B cell (primary cell): ENCODE data around the gene CAMTA1.

Source experiments
- CTCF ChIP-seq: fragments of 200-600 bp; IDR thresholded peaks from one replicate; pipeline ENCODE4 v1.8.0; 2022; ENCODE audit warnings: antibody characterized with exemption, mild to moderate bottlenecking
- EZH2 ChIP-seq: IDR thresholded peaks from 2 replicates; pipeline ENCODE4 v1.6.1; 2012; ENCODE audit warnings: borderline replicate concordance, low read depth, mild to moderate bottlenecking, moderate library complexity, low read length; ENCODE audit not compliant: insufficient read depth, poor library complexity, severe bottlenecking

DNA sequence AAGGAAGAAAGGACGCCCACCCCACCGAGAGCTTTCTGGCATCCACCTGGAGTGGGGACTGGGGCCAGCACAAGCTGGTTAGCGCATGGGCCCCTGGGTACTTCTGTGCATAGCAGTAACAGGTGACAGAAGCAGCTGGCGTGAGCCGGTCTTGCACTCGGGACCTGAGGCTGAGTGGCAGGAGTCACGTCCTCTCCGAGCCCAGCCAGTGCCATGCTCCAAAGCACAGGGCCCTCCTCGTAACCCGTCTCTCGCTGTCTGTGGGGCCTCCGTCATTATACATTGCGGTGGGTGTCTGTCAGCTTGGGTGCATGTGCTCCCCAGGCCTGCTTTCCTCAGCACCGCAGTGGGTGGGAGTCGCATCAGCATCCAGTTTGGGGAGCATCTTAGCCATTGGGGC is 898.3 kb downstream of the CAMTA1 start:
- TF ChIP-seq CTCF (no peak), EZH2 (no peak)
